IPS DF 4.7 (cell line): Measurements from ENCODE around the gene ELOVL7.
"Not testable (repeated sequence)": the region's sequence is repeated elsewhere in the genome, so short reads cannot be mapped to it uniquely, and the experiment has no call there.

Experiments used
- DNase-seq: peaks from one replicate; pipeline ENCODE4 v3.0.0-alpha.2; 2013; ENCODE audit warnings: low spot score; ENCODE audit errors: extremely low read depth

Gene ELOVL7

DNA sequence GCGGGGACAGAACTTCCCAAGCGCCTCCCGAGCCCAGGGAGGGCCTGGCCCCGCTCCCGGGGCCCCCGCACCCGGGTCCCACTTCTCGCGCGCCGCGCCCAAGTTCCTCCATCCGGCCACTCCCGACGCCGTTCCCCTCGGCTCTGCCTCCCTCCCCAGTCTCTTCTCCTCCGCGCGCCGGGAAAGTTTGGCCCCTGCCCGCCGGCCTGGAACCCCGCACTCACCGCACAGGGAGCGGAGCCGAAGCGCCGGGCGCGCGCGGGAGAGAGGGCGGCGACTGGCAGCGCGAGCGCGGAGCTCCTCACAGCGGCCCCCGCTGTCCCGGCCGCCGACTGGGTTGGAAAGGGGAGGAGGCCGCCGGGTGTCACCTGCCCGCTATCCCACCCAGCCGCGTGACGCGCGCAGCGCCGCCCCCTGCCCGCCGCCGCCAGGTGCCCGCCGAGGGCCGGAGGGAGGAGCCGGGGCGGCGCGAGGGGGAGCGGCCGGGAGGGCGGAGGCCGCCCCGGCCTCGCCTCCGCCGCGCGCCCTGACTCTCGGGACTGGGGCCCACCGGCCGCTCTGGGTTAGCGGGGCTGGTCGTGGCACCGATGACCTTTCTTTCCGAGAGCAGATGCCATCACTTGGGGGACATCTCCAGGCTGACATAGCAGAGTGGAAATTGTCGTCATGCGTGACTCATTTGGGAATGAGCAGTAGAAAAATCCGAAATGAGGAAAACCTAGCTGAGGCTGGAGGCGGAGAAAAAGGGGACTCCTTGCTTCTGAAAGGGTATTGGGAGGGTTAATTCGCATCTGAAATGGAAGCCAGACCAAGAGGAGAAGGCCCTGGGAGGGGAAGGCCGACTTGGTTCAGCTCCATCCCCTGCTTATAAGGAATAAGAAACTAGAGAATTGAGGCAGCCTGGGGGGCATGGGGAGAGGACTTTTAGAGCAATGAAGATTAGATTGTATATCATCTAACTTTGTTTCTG is at the start of gene ELOVL7:
Gene ELOVL7, minus strand, starts transcription at position 334 of the 970 bp plus-strand sequence. CDS start 56,872 bp downstream, outside the sequence.
- no peak for DNase-seq

DNA sequence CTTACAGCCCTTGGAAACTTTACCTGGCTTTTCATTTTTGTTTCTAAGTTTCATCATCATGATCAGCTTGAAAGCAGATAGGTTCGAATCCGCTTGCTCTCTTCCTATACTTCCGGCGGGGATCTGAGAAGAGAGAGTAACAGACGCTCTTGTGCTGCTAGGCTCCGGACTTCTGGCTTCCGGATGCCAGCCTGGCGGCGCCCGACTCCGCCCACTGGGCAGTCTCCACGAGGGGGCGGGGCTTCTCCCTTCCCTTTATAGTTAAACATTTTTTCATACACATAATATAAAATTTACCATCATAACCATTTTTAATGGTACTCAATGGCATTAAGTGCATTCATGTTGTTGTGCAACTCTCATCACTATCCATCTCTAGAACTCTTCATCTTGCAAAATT is 49.5 kb upstream of the ELOVL7 start:
- no peak for DNase-seq

DNA sequence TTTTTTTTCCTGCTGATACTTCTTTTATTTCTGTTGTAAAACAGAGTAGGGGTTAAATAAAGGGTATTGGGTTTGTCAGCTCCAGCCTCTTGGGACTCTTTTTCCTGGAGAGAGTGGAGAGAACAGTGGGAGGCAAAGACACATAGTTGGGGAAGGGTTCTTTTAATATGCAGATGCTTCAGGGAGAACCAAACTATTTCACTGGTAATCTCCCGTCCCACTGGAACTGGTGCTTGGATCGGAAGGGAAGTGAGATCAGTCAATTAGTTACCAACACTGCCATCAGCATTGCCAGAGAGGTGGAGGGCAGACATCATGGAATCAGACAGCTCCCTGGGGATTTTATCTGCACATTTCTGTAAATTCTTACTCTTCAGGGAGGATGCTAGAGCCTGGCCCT is 47.6 kb upstream of the ELOVL7 start:
- DNase-seq, result peak; percentile 33

DNA sequence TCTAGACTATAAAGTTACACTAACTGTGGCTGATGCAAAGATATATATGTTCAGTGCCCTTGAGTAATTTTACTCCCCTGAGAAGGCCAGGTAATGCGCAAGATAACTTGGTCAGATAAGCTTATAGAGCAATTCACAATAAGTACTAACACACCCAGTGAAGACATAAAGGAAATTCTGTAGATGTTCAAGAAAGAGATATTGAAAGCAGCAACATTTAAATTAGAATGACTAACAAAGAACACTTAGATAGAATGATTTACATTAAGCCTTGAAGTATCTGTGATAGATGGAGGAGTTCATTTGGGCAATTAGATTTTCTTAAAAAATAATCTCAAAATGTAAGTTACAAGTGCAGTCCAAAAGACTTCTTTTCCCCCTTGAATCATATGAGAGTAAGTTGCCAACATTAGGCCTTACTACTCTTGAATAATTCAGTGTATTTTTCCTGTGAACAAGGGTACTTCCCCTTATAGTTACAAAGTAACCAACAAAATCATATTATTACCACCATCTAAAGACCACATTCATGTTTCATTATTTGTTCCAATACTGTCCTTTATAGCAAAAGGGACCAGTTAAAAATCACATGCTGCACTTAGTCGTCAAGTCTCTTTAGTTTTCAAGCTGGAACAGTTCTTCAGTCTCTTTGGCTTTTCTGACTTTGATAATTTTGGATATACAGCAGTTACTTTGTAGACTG is 44.4 kb upstream of the ELOVL7 start:
- no peak for DNase-seq

DNA sequence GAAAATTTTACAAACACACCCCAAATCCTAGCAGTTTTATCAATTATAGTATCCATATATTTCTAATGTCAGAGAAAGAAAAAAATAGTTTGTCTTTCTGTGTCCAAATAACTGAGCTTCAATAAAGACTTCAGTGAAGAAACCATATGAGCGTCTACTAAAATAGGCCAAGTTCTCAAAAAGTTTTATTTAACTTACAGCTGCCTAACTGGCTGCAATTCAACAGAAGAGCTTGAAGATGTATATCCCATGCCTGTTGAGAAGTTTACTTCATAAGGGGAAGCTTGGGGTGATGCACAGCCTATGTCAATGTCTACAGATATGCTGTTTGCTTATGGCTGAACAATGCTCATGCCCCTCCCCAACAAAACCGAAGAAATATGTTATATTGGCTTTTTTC is 43.7 kb upstream of the ELOVL7 start:
- no peak for DNase-seq

DNA sequence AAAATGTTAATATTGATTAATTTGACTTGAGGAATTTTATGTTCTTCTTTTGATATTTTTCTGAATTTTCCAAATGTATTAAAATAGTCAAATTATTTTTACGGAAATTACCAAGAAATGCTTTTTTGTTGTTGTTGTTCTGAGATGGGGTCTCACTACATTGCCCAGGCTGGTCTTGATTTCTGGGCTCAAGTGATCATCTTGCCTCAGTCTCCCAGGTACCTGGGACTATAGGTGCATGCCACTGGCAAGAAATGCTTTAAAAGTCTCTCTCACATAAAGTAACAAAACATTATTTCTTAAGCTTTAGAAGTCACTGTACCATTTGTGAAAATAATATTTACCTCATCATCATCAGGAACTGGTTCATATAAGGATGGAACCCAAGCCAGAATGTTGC is 43.0 kb upstream of the ELOVL7 start:
- no peak for DNase-seq

DNA sequence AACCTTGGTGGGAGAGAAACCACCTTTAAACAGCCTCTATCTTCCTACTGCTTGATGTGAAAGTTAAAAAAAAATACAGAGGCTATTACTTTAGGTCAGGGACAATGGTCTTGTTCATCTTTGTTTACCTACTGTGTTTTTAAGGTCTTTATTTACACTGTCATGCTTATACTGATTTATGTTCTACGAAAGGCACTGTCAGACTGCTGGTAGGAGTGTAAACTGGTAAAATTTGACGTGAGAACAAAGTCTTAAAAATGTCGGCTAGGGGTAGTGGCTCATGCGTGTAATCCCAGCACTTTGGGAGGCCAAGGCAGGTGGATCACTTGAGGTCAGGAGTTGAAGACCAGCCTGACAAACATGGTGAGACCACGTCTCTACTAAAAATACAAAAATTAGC is 42.1 kb upstream of the ELOVL7 start:
- DNase-seq, result no peak

DNA sequence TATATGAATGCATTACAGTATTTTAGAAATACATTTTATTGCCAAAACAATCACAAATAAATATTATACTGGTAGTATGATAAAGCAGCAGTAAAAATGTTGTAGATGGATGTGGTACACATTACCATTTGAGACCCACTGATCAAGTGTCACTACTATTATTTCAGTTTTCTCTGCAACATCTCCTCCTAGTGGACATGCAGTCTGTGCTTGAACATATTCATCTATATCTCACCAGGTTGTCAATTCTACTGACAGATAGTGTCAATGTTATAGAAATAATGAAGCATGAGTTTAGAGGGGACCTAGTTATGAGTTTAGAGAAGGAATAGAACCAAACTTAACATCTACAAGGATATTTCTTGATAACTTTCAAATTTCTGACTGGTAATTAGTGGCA is 39.2 kb upstream of the ELOVL7 start:
- DNase-seq, result no peak

DNA sequence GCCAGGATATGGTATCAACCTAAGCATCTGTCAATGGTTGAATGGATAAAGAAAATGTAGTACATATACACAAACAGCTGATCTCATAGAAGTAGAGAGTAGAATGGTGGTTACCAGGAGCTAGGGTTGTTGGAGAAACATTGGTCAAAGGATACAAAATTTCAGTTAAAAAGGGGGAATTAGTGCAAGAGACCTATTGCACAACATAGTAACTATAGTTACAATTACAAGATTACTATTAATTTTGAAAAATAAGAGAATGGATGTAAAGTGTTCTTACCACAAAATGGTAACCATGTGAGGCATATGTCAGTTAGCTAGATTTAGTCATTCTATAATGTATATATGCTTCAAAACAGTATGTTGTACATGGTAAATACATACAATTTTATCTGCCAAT is 28.8 kb upstream of the ELOVL7 start:
- DNase-seq, result no peak

DNA sequence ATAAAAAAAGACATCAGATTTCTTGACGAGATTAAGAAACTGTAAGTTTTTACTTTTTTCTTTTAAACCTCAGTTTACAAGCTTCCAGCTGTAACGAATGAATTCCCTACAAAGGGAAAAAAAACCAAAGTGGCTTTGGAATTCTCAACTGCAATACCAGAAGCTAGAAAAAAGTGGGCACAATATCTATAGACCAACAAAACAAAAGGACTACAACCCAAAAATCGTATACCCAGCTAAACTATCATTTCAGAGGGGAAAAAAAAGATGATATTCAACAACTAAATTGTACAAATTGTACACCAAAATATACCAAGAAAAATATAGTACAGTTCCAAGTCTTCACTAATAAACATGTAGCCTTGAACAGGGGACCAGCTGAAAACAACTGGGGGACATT is 26.8 kb upstream of the ELOVL7 start:
- DNase-seq, result no peak

DNA sequence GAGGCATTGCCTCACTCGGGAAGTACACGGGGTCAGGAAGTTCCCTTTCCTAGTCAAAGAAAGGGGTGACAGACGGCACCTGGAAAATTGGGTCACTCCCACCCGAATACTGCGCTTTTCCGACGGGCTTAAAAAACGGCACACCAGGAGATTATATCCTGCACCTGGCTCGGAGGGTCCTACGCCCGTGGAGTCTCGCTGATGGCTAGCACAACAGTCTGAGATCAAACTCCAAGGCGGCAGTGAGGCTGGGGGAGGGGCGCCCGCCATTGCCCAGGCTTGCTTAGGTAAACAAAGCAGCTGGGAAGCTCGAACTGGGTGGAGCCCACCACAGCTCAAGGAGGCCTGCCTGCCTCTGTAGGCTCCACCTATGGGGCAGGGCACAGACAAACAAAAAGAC is 16.5 kb upstream of the ELOVL7 start:
- not testable (repeated sequence) for DNase-seq

DNA sequence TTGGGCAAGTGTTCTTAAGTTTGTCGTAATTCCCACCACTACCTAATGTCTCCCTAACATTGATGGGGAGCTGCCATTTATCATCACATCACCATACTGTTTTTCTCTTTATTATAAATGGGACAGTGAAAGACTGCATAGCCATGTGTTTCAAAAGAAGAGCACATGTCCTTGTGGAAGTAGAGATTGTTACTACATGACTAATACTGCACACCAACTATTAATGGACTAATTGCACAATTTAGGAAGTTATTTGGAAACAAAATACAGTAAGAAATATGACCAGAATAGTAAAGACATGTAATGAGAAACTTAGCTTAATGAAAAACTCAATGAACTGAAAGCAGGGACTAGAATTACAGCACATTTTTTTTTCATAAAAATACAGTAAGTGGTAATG is 12.0 kb upstream of the ELOVL7 start:
- DNase-seq, result no peak

DNA sequence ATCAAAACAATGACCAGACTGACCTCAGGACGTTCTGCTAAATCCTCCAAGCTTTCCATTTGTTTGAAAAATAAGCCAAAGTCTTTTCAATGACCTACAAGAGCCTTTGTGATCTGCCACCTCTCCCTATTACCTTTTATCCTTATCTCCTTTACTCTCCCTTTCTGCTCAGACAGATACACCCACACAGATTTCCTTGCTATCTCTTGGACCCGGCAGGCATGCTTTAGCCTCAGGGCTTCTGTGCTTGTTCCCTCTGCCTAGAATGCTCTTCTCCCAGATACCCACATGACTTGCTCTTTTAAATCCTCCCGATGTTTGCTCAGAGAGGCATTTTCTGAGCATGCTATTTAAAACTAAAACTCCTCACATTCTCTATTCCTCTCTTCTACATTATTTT is 8.9 kb upstream of the ELOVL7 start:
- no peak for DNase-seq

DNA sequence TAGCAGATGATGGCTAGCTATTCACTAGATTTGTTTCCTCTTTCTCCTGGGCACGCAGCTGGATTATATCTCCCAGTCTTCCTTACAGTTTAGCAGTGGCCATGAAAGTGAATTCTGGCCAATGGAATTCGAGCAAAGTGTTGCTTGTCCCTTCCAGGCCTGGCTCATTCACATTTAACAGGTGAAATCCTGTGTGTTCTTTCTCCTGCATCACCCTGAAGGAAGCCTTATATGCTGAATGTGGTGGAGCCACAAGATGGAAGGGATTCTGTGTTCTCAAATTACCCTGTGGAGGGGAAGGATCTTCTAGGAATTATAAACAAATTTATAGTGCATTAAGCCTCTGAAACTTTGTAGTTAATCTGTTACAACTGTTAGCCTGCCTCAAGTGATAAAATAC is 8.2 kb upstream of the ELOVL7 start:
- no peak for DNase-seq

DNA sequence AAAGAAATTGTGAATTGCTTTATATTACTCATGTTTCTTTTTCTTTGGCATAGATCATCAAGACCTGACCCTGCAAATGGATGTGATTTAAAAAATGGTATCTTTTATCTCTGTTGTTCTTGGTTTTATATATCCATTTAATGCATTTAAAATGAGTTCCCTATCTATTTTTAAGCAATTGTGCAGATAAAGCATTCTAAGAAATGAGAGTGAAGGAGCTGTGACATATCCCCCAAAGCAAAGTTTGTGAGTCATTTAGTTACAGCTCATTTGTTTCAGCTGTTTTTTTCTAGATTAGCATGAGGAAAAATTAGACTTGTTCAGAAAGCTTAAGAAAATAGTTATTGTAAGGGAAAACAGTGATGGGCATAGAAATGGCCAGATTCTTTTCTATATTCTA is 7.6 kb upstream of the ELOVL7 start:
- no peak for DNase-seq

DNA sequence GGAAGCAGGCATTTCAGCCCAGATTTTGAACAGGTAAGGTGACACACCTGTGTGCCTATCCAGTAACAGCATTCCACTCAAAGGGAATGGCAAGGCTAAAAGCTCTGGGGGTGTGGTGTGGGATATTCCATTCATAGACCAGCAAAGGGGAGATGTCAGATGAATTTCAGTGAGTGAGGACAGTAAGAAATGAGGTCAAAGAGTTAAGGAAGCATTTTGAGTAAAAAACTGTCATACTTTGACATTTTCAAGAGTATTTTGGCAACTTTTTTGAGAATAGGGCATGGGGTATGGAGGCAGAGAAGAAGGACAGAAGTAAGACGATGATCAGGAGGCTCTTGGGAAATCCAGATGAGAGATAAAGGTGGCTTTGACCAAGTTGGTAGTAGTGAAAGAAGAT is 2.2 kb upstream of the ELOVL7 start:
- DNase-seq, result no peak

DNA sequence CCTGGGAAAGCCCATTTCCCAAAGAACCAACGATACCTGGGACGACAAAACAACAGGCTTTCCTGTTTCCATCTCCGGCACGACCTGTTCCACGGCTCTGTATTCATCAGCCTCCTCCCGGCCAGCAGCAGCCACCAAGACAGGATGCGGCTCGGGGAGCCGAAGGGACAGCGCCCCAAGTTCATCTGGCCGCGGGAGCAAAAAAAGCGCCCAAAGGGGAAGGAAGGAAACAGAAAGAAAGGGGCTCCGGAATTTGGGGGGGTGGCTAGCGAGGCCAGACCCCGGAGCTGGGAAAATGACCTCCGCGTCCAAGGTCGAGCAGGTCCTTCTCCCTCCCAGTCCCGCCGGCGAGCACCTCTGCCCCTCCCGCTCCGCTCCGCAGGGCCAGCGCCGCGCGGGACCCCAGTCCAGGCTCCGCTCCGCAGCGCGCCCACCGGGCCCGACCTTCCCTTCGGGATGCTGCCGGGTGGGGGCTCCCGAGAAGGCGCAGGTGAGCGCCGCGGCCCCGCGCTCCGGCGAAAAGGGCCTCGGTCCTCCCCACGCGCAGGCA is 608 bp downstream of the ELOVL7 start:
- DNase-seq, result no peak

DNA sequence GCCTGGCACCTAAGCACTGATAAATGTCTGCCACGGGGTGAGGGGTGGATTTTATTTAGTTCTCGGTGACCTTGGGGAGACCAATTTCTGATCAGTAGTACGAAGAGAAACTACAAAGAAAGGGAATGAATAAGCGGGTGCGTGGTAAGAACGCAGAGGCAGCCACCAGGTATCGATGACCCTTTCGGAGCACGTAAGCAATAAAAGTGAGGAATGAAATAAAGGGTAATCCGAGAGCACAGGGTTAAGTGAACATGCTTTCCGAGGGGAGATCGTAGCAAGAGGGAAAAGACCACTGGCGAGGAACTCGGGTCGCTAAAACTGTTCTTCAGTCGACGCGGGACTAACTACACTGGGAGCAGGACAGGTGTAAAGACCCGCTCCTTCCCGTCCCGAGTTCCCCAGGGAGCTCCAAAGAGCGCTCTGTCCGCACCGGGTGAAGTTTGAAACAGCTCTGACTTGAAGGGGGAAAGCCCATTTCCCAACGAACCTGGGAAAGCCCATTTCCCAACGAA is 1.1 kb downstream of the ELOVL7 start:
- DNase-seq, result no peak

DNA sequence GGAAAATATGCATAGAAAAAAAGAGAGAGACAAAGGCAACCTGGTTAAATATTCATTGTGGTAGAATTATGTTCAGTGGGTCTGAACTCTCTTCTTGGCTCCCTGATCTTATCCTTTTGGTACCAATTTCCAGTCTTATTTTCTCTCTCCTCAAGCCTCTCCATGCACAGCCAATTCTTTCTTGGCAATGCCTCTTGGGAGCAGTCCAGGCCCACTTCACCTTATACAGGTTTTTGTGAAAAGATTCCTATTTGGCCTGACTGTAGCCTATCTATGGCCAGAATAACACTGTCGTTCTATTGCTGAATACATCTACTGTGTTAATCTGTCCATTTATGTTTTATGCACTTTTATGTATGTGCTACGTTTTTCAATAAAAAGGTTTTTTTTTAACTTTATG is 2.7 kb downstream of the ELOVL7 start:
- DNase-seq, result no peak

DNA sequence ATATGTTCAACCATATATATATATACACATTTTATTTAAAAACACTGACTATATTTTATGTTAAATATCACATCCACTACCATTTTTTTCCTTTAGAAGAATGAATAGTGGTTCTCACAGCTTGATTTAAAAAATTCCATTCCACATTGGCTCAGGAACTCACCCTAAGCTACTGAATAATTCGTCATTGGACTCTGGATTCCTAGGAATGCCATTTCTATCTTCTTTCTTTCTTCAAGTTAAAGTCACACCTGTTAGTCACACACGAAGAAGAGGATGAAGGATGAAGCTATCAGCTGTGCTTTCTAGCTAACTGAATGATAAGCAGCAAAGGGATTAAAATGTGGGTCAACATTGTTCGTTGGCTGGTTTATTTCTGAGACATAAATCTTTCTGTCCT is 7.9 kb downstream of the ELOVL7 start:
- DNase-seq, result no peak

DNA sequence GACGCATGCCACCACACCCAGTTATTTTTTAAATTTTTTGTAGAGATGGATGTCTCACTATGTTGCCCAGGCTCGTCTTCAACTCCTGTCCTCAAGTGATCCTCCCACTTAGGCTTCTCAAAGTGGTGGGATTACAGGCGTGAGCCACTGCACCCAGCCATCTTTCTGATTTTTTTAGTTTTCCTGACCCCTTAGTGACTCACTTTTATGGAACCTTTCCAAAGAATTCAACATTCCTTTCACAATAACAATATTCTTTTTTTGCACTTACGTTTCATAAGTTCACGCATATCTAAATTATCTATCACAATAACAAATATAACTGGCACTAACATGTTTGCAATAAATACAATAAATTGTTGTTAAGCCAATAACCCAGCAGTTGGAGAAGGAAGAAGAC is 8.5 kb downstream of the ELOVL7 start:
- no peak for DNase-seq

DNA sequence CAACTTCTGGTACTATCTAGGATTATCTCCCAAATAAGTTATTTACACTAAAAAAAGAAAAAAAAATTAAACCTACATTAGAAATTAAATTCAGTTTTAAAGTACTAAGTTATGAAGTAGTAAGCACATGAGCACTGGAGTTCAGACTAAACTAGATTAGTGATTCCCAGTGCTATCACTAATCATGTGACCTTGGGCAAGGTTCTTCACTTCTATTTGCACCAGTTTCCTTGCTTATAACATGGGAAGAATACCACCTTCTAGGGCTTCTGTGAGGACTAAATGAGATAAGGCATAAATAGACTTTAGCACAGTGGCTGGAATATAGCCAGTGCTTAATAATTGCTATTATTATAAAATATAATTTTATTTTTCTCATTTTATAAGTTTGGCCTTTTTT is 10.5 kb downstream of the ELOVL7 start:
- no peak for DNase-seq
